Thymus (tissue), 11 donors: ENCODE measurements around the gene TNRC6A. TPM values are rescaled to one million over a fixed set of nuclear protein-coding genes. Genes with fewer than 3 reads are reported as not detected.

Experiments
- DNase-seq, 9 donors: peaks; one replicate each; pipeline ENCODE4 v3.0.0-alpha.2; 2013; ENCODE audit warnings: low spot score in 9 of 9, low read depth in 6 of 9, missing footprints in 1 of 9
- H3K27ac ChIP-seq, 2 donors: one replicate each; pipeline ENCODE4 v1.5.1; 2013; ENCODE audit warnings: control low read depth in 1 of 2, low read depth in 1 of 2, low read length in 1 of 2, mild to moderate bottlenecking in 1 of 2, moderate library complexity in 1 of 2
- H3K27me3 ChIP-seq, 2 donors: one replicate each; pipeline ENCODE4 v1.5.1; 2013; ENCODE audit warnings: low read length in 1 of 2; ENCODE audit not compliant: control insufficient read depth in 2 of 2, insufficient read depth in 1 of 2
- H3K36me3 ChIP-seq, 2 donors: one replicate each; pipeline ENCODE4 v1.5.1; 2013; ENCODE audit warnings: low read length in 1 of 2, mild to moderate bottlenecking in 1 of 2, moderate library complexity in 1 of 2; ENCODE audit not compliant: control insufficient read depth in 2 of 2, insufficient read depth in 2 of 2
- H3K4me1 ChIP-seq, 2 donors: one replicate each; pipeline ENCODE4 v1.5.1; 2013; ENCODE audit warnings: low read length in 2 of 2; ENCODE audit not compliant: control insufficient read depth in 2 of 2, insufficient read depth in 2 of 2
- H3K4me3 ChIP-seq, 2 donors: one replicate each; pipeline ENCODE4 v1.5.1; 2013; ENCODE audit warnings: low read length in 2 of 2, control low read depth in 1 of 2, mild to moderate bottlenecking in 1 of 2
- H3K9me3 ChIP-seq, 2 donors: one replicate each; pipeline ENCODE4 v1.5.1; 2013; ENCODE audit warnings: low read length in 1 of 2, mild to moderate bottlenecking in 1 of 2; ENCODE audit not compliant: control insufficient read depth in 2 of 2, insufficient read depth in 1 of 2
- WGBS: extraction: QIAGEN DNeasy Blood & Tissue Kit; methylation state at CpG from one replicate; pipeline ENCODE4 v1.1.7; 2013; 5-methylcytosine and 5-hydroxymethylcytosine counted together
- polyA plus RNA-seq: library from polyadenylated mRNA; stranded (reverse); fragments of 200-250 nt; gene quantifications from one replicate; pipeline ENCODE4 v1.2.3, GENCODE V29; 2013
- total RNA-seq: library from RNA; stranded (reverse); fragments of 120-200 nt; gene quantifications from one replicate; pipeline ENCODE4 v1.2.4, GENCODE V29; 2013
- donor health status: healthy.

The TNRC6A gene
- total and polyA plus RNA-seq, 2 donors: 15.4 to 16.3 TPM

- Histone ChIP-seq H3K4me3 (no peak overlapping the region), H3K27ac (no peak overlapping the region), H3K36me3 (peaks cover 30 to 43% of the 10 kb centered on the region in 2 donors), H3K9me3 (no peaks in the 10 kb centered on the region), H3K4me1 (no peaks in the 10 kb centered on the region), H3K27me3 (no peaks in the 10 kb centered on the region)
- DNase-seq: no peak
Measured at GRCh38 chr16:24775455-24775854, 46.0 kb downstream of the TNRC6A start.

- H3K4me1 ChIP-seq: no peaks in the 10 kb centered on the region
Measured at GRCh38 chr16:24776501-24777220, 47.2 kb downstream of the TNRC6A start.

GRCh38 chr16:24778671-24779070 is 49.2 kb downstream of the TNRC6A start:
- Histone ChIP-seq H3K27ac (no peak overlapping the region), H3K36me3 (peaks cover 42 to 50% of the 10 kb centered on the region in 2 donors), H3K4me3 (no peak overlapping the region), H3K9me3 (no peaks in the 10 kb centered on the region), H3K27me3 (no peaks in the 10 kb centered on the region), H3K4me1 (no peaks in the 10 kb centered on the region)
- 96% methylated on average over 1 of the region's 1 CpG for WGBS
- DNase-seq: no peak

More at GRCh38 chr16:24776501-24777220, 47.2 kb downstream of the TNRC6A start:
- Histone ChIP-seq H3K36me3 (peaks cover 39 to 49% of the 10 kb centered on the region in 2 donors), H3K4me3 (no peak overlapping the region), H3K27ac (peak overlapping the region in 1 of 2 donors; percentile 13), H3K27me3 (no peaks in the 10 kb centered on the region), H3K9me3 (no peaks in the 10 kb centered on the region)
- DNase-seq: no peak
- 97% methylated on average over 12 of the region's 12 CpGs for WGBS

GRCh38 chr16:24781256-24781655 is 51.8 kb downstream of the TNRC6A start:
- peaks cover 42 to 53% of the 10 kb centered on the region in 2 donors for H3K36me3 ChIP-seq
- 98% methylated on average over 2 of the region's 2 CpGs for WGBS
- no peaks in the 10 kb centered on the region for H3K27me3 ChIP-seq
- no peak overlapping the region for H3K4me3 ChIP-seq
- H3K9me3 ChIP-seq: no peaks in the 10 kb centered on the region
- DNase-seq: no peak
- no peak overlapping the region for H3K27ac ChIP-seq
- H3K4me1 ChIP-seq: no peaks in the 10 kb centered on the region

- no peak for DNase-seq
- Histone ChIP-seq H3K9me3 (no peaks in the 10 kb centered on the region), H3K27me3 (no peaks in the 10 kb centered on the region), H3K4me1 (no peaks in the 10 kb centered on the region), H3K4me3 (no peak overlapping the region), H3K36me3 (peaks cover 22 to 39% of the 10 kb centered on the region in 2 donors), H3K27ac (no peak overlapping the region)
- 99% methylated on average over 3 of the region's 3 CpGs for whole genome bisulfite sequencing
Measured at GRCh38 chr16:24784121-24784520, 54.7 kb downstream of the TNRC6A start.

GRCh38 chr16:24789881-24790280 is 60.4 kb downstream of the TNRC6A start:
- H3K36me3 ChIP-seq: peaks cover 38 to 51% of the 10 kb centered on the region in 2 donors
- H3K27ac ChIP-seq: no peak overlapping the region
- H3K9me3 ChIP-seq: no peaks in the 10 kb centered on the region
- DNase-seq: no peak
- H3K4me3 ChIP-seq: no peak overlapping the region
- 98% methylated on average over 2 of the region's 2 CpGs for WGBS
- H3K4me1 ChIP-seq: no peaks in the 10 kb centered on the region
- H3K27me3 ChIP-seq: no peaks in the 10 kb centered on the region

GRCh38 chr16:24800586-24800985 is 71.1 kb downstream of the TNRC6A start:
- H3K27ac ChIP-seq: no peak overlapping the region
- DNase-seq: no peak
- no peaks in the 10 kb centered on the region for H3K4me1 ChIP-seq
- no peak overlapping the region for H3K4me3 ChIP-seq
- 95% methylated on average over 4 of the region's 4 CpGs for WGBS
- H3K9me3 ChIP-seq: no peaks in the 10 kb centered on the region
- H3K27me3 ChIP-seq: no peaks in the 10 kb centered on the region
- H3K36me3 ChIP-seq: peaks cover 66 to 80% of the 10 kb centered on the region in 2 donors

- no peak for DNase-seq
- 98% methylated on average over 3 of the region's 3 CpGs for WGBS
- no peak overlapping the region for H3K27ac ChIP-seq
Measured at GRCh38 chr16:24801761-24802302, 72.4 kb downstream of the TNRC6A start.

GRCh38 chr16:24805484-24805883 is 76.0 kb downstream of the TNRC6A start:
- Histone ChIP-seq H3K27me3 (no peaks in the 10 kb centered on the region), H3K36me3 (peaks cover 66 to 71% of the 10 kb centered on the region in 2 donors), H3K4me3 (no peak overlapping the region), H3K27ac (no peak overlapping the region), H3K4me1 (no peaks in the 10 kb centered on the region), H3K9me3 (no peaks in the 10 kb centered on the region)
- DNase-seq: no peak
- 97% methylated on average over 5 of the region's 5 CpGs for WGBS

More at GRCh38 chr16:24801761-24802302, 72.4 kb downstream of the TNRC6A start:
- no peaks in the 10 kb centered on the region for H3K27me3 ChIP-seq
- no peak overlapping the region for H3K4me3 ChIP-seq
- H3K9me3 ChIP-seq: no peaks in the 10 kb centered on the region
- H3K36me3 ChIP-seq: peaks cover 71 to 81% of the 10 kb centered on the region in 2 donors
- H3K4me1 ChIP-seq: no peaks in the 10 kb centered on the region
